ENCODE data around the gene TMEM129.
A peak's percentile ranks its signal among the peaks of the same experiment; 100 is the strongest.

TMEM129 gene

DNA sequence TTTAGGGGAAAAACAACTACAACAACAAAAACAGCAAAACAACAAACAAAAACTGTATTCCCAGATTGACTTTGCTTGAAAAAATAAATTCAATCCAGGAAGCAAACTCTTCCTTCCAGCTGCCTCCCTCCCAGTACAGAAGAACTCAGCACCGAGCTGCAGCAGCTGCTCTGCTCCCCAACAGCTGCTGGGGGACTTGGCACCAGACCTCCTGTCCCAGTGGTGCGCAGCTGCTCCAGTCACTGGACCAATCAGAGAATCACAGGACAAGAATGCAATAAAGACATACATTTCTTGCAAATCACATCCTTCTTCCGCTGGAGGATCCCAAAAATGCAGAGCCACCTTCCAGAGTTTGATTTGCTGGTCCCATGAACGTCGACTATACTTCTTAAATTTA lies 25.2 kb downstream of the TMEM129 start:
- TF ChIP-seq, protein P1, sequence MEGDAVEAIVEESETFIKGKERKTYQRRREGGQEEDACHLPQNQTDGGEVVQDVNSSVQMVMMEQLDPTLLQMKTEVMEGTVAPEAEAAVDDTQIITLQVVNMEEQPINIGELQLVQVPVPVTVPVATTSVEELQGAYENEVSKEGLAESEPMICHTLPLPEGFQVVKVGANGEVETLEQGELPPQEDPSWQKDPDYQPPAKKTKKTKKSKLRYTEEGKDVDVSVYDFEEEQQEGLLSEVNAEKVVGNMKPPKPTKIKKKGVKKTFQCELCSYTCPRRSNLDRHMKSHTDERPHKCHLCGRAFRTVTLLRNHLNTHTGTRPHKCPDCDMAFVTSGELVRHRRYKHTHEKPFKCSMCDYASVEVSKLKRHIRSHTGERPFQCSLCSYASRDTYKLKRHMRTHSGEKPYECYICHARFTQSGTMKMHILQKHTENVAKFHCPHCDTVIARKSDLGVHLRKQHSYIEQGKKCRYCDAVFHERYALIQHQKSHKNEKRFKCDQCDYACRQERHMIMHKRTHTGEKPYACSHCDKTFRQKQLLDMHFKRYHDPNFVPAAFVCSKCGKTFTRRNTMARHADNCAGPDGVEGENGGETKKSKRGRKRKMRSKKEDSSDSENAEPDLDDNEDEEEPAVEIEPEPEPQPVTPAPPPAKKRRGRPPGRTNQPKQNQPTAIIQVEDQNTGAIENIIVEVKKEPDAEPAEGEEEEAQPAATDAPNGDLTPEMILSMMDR (conservative IDR thresholded peaks at IDR 0.05; ENCODE audit: control insufficient read depth, insufficient read depth, low read depth, low read length), result no peak
- no peak overlapping the region for H3K4me3 ChIP-seq (ENCODE audit: control insufficient read depth, low read depth, low read length)
- DNase-seq (ENCODE audit: low read depth), result no peak

DNA sequence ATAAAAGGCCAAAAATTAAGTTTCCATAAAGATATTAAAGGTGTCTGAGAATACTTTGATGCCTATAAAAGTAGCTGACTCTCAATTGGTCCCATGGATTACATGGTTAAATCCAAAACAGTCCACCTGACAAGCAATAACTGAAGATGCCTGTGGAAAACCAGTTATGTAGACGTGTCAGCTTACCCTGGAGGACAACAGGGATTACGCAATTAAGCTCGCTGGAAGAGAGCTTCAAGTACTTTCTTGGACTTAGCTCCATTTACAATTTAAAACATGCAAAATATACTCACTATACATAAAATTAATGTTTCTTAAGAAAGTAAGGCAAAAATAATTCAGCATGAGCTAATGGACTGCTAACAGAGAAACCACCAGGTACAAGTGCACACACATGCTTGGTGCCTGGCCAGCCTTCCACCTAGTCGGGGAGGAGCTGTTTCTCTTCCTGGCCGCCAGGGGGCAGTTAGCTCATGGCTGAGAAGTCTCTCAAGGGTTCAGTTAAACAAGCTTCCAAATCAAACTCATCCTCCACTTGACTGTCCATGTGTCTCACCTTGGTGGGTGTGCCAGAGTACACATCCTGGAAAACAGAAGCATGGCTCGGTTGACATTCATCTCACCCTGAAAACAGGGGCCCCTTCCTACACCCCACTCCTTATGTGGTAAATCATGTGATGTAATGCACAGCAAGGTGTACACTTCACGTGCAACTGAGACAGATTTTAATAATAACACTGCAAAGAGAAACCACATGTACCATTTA lies 27.8 kb downstream of the TMEM129 start:
- TF ChIP-seq, protein P1 (conservative IDR thresholded peaks at IDR 0.05; ENCODE audit: control insufficient read depth, insufficient read depth, low read depth, low read length), result peak; percentile 94
- peak; percentile 72 for DNase-seq (ENCODE audit: low read depth)
- no peak overlapping the region for H3K4me3 ChIP-seq (ENCODE audit: control insufficient read depth, low read depth, low read length)

DNA sequence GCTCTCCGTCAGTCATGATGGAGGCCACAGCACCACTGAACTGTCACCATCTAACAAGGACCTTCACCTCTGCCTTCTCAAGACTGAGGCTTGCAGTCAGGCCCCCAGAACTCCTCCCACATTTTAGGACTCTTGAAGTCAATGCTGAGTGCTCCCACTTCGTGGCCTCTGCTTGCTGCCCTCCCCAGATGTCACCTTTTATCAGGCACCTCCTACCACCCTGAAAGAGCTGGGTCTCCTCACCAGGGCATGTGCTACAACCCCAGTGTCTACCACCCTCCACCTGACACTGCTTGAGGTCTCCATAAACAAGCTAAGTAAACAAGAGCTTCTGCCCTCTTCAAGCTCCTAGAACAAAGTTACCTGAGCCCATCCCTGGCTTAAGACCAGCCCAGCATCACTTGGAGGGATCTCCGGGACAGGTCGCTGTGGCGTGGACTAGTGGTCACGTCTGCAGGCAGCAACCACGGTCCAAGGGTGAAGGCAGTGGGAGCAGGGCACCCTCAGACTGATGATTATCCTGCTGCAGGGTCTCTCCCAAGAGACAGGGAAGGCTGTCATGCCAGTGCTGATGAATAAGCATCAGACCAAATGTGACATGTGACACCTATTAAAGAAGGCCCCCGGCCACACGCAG lies 29.3 kb downstream of the TMEM129 start:
- no peak for DNase-seq (ENCODE audit: low read depth)
- TF ChIP-seq, protein P1 (conservative IDR thresholded peaks at IDR 0.05; ENCODE audit: control insufficient read depth, insufficient read depth, low read depth, low read length), result no peak
- no peak overlapping the region for H3K4me3 ChIP-seq (ENCODE audit: control insufficient read depth, low read depth, low read length)

DNA sequence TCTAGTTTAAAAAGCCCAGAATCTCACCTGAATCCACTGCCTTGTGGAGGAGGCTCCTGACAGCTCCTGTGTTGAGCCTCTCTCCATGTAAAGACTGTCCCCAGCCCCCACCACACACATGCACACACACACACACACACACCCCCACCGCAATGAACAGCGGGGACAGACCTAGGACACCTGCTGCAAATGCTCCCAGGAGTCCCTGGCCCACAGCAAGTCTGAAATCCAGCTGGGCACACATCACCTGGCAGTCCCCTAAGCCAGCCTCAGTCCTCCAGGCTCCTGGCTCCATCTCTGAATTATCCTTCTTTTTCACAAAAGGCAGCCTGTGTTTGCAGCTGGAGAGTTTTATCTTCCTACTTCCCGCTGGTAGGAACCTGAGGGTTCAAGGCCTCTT lies 30.4 kb downstream of the TMEM129 start:
- no peak overlapping the region for H3K4me3 ChIP-seq (ENCODE audit: control insufficient read depth, low read depth, low read length)
- TF ChIP-seq, protein P1 (conservative IDR thresholded peaks at IDR 0.05; ENCODE audit: control insufficient read depth, insufficient read depth, low read depth, low read length), result no peak
- DNase-seq (ENCODE audit: low read depth), result no peak

DNA sequence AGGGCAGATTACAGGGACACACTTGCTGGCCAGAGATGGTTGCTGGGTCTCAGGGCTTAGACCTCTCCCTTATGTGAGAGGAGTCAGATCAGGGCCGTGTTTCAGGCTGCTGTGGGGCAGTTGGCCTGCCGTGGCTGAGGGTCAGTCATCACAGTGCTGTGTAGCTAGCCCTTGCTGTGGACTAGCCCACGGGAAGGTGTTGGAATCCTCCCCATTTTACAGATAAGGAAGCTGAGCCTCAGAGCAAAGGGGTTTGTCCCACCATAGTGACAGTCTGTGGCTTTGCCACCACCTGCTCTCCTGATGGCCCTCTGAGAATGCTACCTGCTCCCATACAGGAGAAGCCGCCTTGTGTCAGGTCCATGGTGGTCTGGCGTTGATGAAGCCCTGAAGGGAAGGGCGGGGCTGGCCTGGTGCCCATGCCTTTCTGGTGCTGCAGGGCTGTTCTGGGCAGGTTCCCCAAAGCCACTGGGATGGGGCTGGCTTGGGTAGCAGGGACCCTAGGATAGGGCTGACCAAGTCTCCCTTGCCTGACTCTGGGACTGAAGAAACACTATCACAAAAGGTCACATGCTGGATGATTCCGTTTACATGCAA lies 34.6 kb downstream of the TMEM129 start:
- H3K4me3 ChIP-seq (ENCODE audit: control insufficient read depth, low read depth, low read length), result no peak overlapping the region
- TF ChIP-seq, protein P1 (conservative IDR thresholded peaks at IDR 0.05; ENCODE audit: control insufficient read depth, insufficient read depth, low read depth, low read length), result no peak
- DNase-seq (ENCODE audit: low read depth), result no peak

DNA sequence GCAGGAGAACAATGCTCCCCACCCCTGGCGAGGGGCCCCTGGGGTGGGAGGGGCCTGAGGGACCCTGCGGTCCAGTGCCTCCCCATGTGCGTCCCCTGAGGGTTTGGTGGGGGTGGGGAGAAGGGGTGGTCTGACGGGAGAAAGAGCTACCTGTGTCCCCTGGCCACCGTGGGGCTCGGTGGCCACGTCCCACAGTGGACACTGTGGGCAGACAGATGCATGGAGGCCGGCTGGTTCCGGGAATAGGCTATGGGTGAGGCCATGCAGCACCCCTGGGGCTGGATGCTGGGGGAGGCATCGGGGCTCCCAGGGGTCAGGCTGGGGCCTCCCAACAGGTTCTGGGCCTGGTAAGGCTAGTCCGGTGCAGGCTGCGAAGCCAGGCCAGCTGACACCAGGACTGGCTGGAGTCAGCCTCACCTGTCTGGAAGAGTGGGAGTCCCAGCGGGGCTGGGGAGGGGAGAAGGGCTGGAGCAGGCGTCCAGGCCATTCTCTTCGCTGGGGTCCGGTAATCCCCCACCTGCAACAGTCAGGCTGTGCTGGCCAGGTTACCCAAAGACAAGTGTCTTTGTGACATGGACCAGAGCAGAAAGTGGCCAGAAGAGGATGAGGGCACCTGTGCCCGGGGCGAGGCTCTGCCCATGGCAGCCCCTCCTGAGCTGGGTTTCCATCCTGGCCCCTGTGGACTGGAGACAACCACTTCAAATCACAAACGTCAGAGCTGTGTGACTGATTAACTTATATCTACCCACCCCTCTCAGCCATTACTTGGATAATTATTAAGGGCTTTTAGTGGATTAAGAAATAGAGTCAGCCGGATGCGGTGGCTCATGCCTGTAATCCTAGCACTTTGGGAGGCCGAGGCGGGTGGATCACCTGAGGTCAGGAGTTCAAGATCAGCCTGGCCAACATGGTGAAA lies 35.6 kb downstream of the TMEM129 start:
- TF ChIP-seq, protein P1 (conservative IDR thresholded peaks at IDR 0.05; ENCODE audit: control insufficient read depth, insufficient read depth, low read depth, low read length), result no peak
- H3K4me3 ChIP-seq (ENCODE audit: control insufficient read depth, low read depth, low read length), result no peak overlapping the region

More for the DNA sequence above, 35.6 kb downstream of the TMEM129 start:
- no peak for DNase-seq (ENCODE audit: low read depth)

Data from fibroblast of mammary gland (primary cell).